T-helper 17 cell (primary cell): ENCODE results near the gene ALOXE3. TPM values are rescaled to one million over a fixed set of nuclear protein-coding genes. Genes with fewer than 3 reads are reported as not detected.
A peak's percentile ranks its signal among the peaks of the same experiment; 100 is the strongest.

Experiments used
- ATAC-seq: fragments of 150-1000 bp; cut with Tn5 transposase; 2 replicates; pipeline ENCODE4 v1.10.0; 2021; ENCODE audit warnings: mild to moderate bottlenecking, moderate library complexity
- DNase-seq, 3 donors: peaks; one replicate each; pipeline versions ENCODE4 v3.0.0 to v3.0.0-alpha.2; 2020 to 2021
- H3K9me3 ChIP-seq: one replicate; pipeline ENCODE4 v1.7.0; 2013; ENCODE audit warnings: low read length, mild to moderate bottlenecking; ENCODE audit not compliant: control insufficient read depth, poor library complexity, severe bottlenecking
- H3K27ac Mint-ChIP-seq: one replicate; pipeline ENCODE4 v1.8.0; 2022; ENCODE audit warnings: mild to moderate bottlenecking, moderate library complexity, mixed read lengths
- H3K27me3 Mint-ChIP-seq: one replicate; pipeline ENCODE4 v1.8.0; 2022; ENCODE audit warnings: mixed read lengths
- H3K36me3 Mint-ChIP-seq: one replicate; pipeline ENCODE4 v1.8.0; 2022; ENCODE audit warnings: low read depth, mixed read lengths
- H3K4me1 Mint-ChIP-seq: one replicate; pipeline ENCODE4 v1.8.0; 2022; ENCODE audit warnings: mild to moderate bottlenecking, mixed read lengths
- H3K4me3 Mint-ChIP-seq: one replicate; pipeline ENCODE4 v1.8.0; 2022; ENCODE audit warnings: mild to moderate bottlenecking, moderate library complexity, mixed read lengths
- total RNA-seq, 4 donors: library from RNA in 2 of 4; stranded (reverse) in 2 of 4; gene quantifications; one replicate each; pipeline ENCODE4 v1.2.3 and lab custom pipeline; 2022 to 2026

The ALOXE3 gene
- total RNA-seq, 2 donors from 2014 or later = not detected

- Mint-ChIP-seq H3K4me3 (peak overlapping the region; percentile 25), H3K27ac (no peak overlapping the region), H3K27me3 (peaks cover 60% of the 10 kb centered on the region), H3K36me3 (no peaks in the 10 kb centered on the region), H3K4me1 (peaks cover 8% of the 10 kb centered on the region)
- ATAC-seq (no peak), DNase-seq (no peak)
- H3K9me3 ChIP-seq = no peaks in the 10 kb centered on the region
These were observed 61.2 kb downstream of the ALOXE3 start for GRCh38 chr17:8056976-8057625.

- Mint-ChIP-seq H3K4me1 (peaks cover 8% of the 10 kb centered on the region), H3K27ac (no peak overlapping the region), H3K36me3 (no peaks in the 10 kb centered on the region), H3K27me3 (peaks cover 57% of the 10 kb centered on the region), H3K4me3 (peak overlapping the region; percentile 25)
- no peaks in the 10 kb centered on the region for H3K9me3 ChIP-seq
- no peak for ATAC-seq
- DNase-seq = no peak
These were observed 61.9 kb downstream of the ALOXE3 start for GRCh38 chr17:8056232-8056975.

DNA sequence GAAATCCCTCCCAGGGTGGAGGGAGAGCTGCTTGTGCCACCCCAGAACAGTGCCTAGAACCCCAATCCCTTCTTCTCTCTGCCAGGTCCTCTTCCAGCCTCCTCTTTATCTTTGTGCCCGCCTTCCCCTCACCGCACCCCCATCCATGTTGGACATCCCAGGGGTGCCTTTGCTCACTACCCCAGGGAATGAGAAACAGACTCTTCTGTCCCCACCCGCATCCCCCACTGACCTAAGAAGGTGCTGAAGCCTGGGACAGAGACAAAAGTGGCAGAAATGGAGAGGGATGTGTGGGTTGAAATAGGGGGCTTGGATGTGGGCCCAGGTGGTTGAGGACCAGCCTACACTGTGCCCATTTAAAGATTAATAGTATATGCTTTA lies 62.5 kb downstream of the ALOXE3 start:
- Mint-ChIP-seq H3K27ac (no peak overlapping the region), H3K36me3 (no peaks in the 10 kb centered on the region), H3K4me1 (peaks cover 8% of the 10 kb centered on the region), H3K4me3 (no peak overlapping the region), H3K27me3 (peaks cover 51% of the 10 kb centered on the region)
- no peaks in the 10 kb centered on the region for H3K9me3 ChIP-seq
- DNase-seq = no peak
- ATAC-seq = no peak

GRCh38 chr17:8053600-8053999 lies 64.7 kb downstream of the ALOXE3 start:
- Mint-ChIP-seq H3K36me3 (peaks cover under 1% of the 10 kb centered on the region), H3K27ac (peak overlapping the region; percentile 14), H3K4me1 (peaks cover 8% of the 10 kb centered on the region), H3K4me3 (no peak overlapping the region), H3K27me3 (peaks cover 32% of the 10 kb centered on the region)
- no peaks in the 10 kb centered on the region for H3K9me3 ChIP-seq
- ATAC-seq (no peak), DNase-seq (no peak)

DNA sequence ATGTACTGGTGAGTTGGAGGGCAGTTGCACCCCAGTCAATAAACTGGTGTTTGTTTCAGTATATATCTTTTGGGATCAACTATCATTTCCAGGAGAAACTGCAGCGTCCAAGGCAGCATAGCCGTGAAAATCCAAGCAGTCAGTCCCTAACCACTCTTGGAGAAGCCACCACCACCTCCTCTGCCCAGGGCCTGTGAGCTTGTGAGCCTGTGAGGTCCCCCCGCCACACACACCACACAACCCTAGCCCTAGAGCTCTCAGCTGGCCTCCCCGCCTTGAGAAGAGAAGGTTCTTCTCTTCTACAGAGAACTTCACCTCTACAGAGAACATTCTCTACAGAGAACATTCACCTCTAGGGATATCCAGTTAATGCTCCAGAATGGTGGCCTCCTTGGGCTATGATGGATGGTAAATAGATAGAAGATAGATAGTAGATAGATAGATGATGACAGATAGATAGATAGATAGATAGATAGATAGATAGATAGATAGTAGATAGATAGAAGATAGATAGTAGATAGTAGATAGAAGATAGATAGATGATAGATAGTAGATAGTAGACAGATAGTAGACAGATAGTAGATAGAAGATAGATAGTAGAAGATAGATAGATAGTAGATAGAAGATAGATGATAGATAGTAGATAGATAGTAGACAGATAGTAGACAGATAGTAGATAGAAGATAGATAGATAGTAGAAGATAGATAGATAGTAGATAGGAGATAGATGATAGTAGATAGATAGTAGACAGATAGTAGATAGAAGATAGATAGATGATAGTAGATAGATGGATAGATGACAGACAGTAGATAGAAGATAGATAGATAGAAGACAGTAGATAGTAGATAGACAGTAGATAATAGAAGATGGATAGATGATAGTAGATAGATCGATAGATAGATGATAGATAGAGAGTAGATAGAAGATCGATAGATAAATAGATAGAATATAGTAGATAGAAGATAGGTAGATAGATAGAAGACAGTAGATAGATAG lies 65.8 kb downstream of the ALOXE3 start:
- Mint-ChIP-seq H3K4me3 (no peak overlapping the region), H3K36me3 (peaks cover 2% of the 10 kb centered on the region), H3K27ac (no peak overlapping the region), H3K27me3 (peaks cover 26% of the 10 kb centered on the region), H3K4me1 (peaks cover 7% of the 10 kb centered on the region)
- no peaks in the 10 kb centered on the region for H3K9me3 ChIP-seq
- DNase-seq (no peak), ATAC-seq (no peak)

- H3K36me3 Mint-ChIP-seq = peaks cover 2% of the 10 kb centered on the region
- peaks cover 20% of the 10 kb centered on the region for H3K27me3 Mint-ChIP-seq
- ATAC-seq = no peak
- no peak overlapping the region for H3K27ac Mint-ChIP-seq
- no peaks in the 10 kb centered on the region for H3K9me3 ChIP-seq
- H3K4me3 Mint-ChIP-seq = no peak overlapping the region
- DNase-seq = no peak
- H3K4me1 Mint-ChIP-seq = peaks cover 4% of the 10 kb centered on the region
These were observed 66.5 kb downstream of the ALOXE3 start for GRCh38 chr17:8051831-8052230.

- Mint-ChIP-seq H3K4me3 (no peak overlapping the region), H3K4me1 (peaks cover 2% of the 10 kb centered on the region), H3K36me3 (peaks cover 2% of the 10 kb centered on the region), H3K27ac (no peak overlapping the region), H3K27me3 (peaks cover 21% of the 10 kb centered on the region)
- ATAC-seq = no peak
- H3K9me3 ChIP-seq = no peaks in the 10 kb centered on the region
- no peak for DNase-seq
These were observed 69.6 kb downstream of the ALOXE3 start for GRCh38 chr17:8048736-8049135.

- no peak overlapping the region for H3K27ac Mint-ChIP-seq
- no peak for DNase-seq
- H3K9me3 ChIP-seq = no peaks in the 10 kb centered on the region
- peaks cover 26% of the 10 kb centered on the region for H3K27me3 Mint-ChIP-seq
- no peak overlapping the region for H3K4me3 Mint-ChIP-seq
- peaks cover 2% of the 10 kb centered on the region for H3K4me1 Mint-ChIP-seq
- peaks cover 4% of the 10 kb centered on the region for H3K36me3 Mint-ChIP-seq
- no peak for ATAC-seq
These were observed 70.1 kb downstream of the ALOXE3 start for GRCh38 chr17:8048236-8048635.

- no peak for ATAC-seq
- Mint-ChIP-seq H3K36me3 (peaks cover 4% of the 10 kb centered on the region), H3K4me1 (peaks cover 4% of the 10 kb centered on the region), H3K27me3 (peaks cover 31% of the 10 kb centered on the region), H3K4me3 (no peak overlapping the region), H3K27ac (no peak overlapping the region)
- no peaks in the 10 kb centered on the region for H3K9me3 ChIP-seq
- DNase-seq = no peak
These were observed 70.6 kb downstream of the ALOXE3 start for GRCh38 chr17:8047769-8048110.

DNA sequence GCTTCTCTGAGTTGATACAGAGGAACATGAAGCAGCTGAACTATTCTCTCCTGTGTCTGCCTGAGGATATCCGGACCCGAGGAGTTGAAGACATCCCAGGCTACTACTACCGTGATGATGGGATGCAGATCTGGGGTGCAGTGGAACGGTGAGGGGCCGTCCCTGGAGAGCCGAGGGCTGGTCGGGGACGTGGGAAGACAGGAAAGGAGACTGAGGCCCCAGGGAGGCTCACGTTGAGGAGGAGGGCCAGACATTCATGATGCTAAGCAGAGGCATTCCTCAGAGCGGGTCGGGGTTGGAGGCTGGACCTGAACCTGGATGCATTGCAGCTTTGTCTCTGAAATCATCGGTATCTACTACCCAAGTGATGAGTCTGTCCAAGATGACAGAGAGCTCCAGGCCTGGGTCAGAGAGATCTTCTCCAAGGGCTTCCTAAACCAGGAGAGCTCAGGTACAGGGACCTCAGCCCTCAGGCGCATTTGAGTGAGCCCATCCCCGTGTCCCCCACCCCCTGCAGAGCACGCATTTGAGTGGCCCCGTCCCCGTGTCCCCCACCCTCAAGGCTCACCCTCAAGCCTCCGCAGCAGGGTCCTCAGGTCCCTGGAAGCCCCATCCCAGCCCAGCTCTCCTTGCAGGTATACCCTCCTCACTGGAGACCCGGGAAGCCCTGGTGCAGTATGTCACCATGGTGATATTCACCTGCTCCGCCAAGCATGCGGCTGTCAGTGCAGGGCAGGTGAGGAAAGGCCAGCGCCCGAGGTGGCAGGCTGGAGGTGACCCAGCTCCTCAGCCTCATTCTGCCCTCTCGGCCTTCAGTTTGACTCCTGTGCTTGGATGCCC lies 71.2 kb downstream of the ALOXE3 start:
- H3K36me3 Mint-ChIP-seq = peaks cover 4% of the 10 kb centered on the region
- no peak overlapping the region for H3K27ac Mint-ChIP-seq
- DNase-seq (no peak), ATAC-seq (no peak)
- H3K9me3 ChIP-seq = no peaks in the 10 kb centered on the region
- no peak overlapping the region for H3K4me3 Mint-ChIP-seq
- H3K27me3 Mint-ChIP-seq = peaks cover 31% of the 10 kb centered on the region
- H3K4me1 Mint-ChIP-seq = peaks cover 4% of the 10 kb centered on the region

GRCh38 chr17:8046306-8046928 lies 71.9 kb downstream of the ALOXE3 start:
- no peak overlapping the region for H3K27ac Mint-ChIP-seq
- peaks cover 4% of the 10 kb centered on the region for H3K4me1 Mint-ChIP-seq
- ATAC-seq (no peak), DNase-seq (no peak)
- H3K9me3 ChIP-seq = no peaks in the 10 kb centered on the region
- H3K36me3 Mint-ChIP-seq = peaks cover 4% of the 10 kb centered on the region
- H3K4me3 Mint-ChIP-seq = no peak overlapping the region
- peaks cover 31% of the 10 kb centered on the region for H3K27me3 Mint-ChIP-seq
